Stimulated activated memory B cell treated with anti-CD40 and anti-IgM and Interleukin-4, amounts not matched to agents 10 μg/mL and 1 μg/mL and 100 μg/mL, for 72 hours (primary cell): ENCODE data around the gene TBX15.
"Not testable (repeated sequence)": the region's sequence is repeated elsewhere in the genome, so short reads cannot be mapped to it uniquely, and the experiment has no call there.

Experiments used
- ATAC-seq: fragments of 150-1000 bp; cut with Tn5 transposase; 2 replicates; pipeline ENCODE4 v1.10.0; 2021
- H3K27ac Mint-ChIP-seq: one replicate; pipeline ENCODE4 v1.8.0; 2022; ENCODE audit warnings: mild to moderate bottlenecking, mixed read lengths
- H3K27me3 Mint-ChIP-seq: one replicate; pipeline ENCODE4 v1.8.0; 2022; ENCODE audit warnings: mixed read lengths
- H3K36me3 Mint-ChIP-seq: one replicate; pipeline ENCODE4 v1.8.0; 2022; ENCODE audit warnings: mixed read lengths
- H3K4me1 Mint-ChIP-seq: one replicate; pipeline ENCODE4 v1.8.0; 2022; ENCODE audit warnings: mixed read lengths
- H3K4me3 Mint-ChIP-seq: one replicate; pipeline ENCODE4 v1.8.0; 2022; ENCODE audit warnings: mild to moderate bottlenecking, moderate library complexity, mixed read lengths
- H3K9me3 Mint-ChIP-seq: one replicate; pipeline ENCODE4 v1.8.0; 2022; ENCODE audit warnings: mixed read lengths

The TBX15 gene

GRCh38 chr1:118937413-118938072 is 50.6 kb downstream of the TBX15 start:
- no peaks in the 10 kb centered on the region for H3K4me1 Mint-ChIP-seq
- ATAC-seq: no peak
- no peaks in the 10 kb centered on the region for H3K9me3 Mint-ChIP-seq
- no peaks in the 10 kb centered on the region for H3K36me3 Mint-ChIP-seq
- no peaks in the 10 kb centered on the region for H3K27me3 Mint-ChIP-seq
- no peak overlapping the region for H3K4me3 Mint-ChIP-seq
- H3K27ac Mint-ChIP-seq: no peak overlapping the region

- Mint-ChIP-seq H3K27me3 (peaks cover 2% of the 10 kb centered on the region), H3K36me3 (no peaks in the 10 kb centered on the region), H3K9me3 (no peaks in the 10 kb centered on the region), H3K27ac (no peak overlapping the region), H3K4me3 (no peak overlapping the region), H3K4me1 (no peaks in the 10 kb centered on the region)
- no peak for ATAC-seq
Observed at GRCh38 chr1:118934706-118935105, 53.4 kb downstream of the TBX15 start.

- H3K36me3 Mint-ChIP-seq: no peaks in the 10 kb centered on the region
- no peak overlapping the region for H3K4me3 Mint-ChIP-seq
- peaks cover 13% of the 10 kb centered on the region for H3K27me3 Mint-ChIP-seq
- H3K4me1 Mint-ChIP-seq: no peaks in the 10 kb centered on the region
- no peak for ATAC-seq
- no peak overlapping the region for H3K27ac Mint-ChIP-seq
- no peaks in the 10 kb centered on the region for H3K9me3 Mint-ChIP-seq
Observed at GRCh38 chr1:118933051-118933781, 54.9 kb downstream of the TBX15 start.

GRCh38 chr1:118931876-118932275 is 56.3 kb downstream of the TBX15 start:
- Mint-ChIP-seq H3K36me3 (no peaks in the 10 kb centered on the region), H3K27me3 (peaks cover 13% of the 10 kb centered on the region), H3K27ac (no peak overlapping the region), H3K4me1 (no peaks in the 10 kb centered on the region), H3K4me3 (no peak overlapping the region), H3K9me3 (no peaks in the 10 kb centered on the region)
- ATAC-seq: no peak

GRCh38 chr1:118928739-118929554 is 59.2 kb downstream of the TBX15 start:
- Mint-ChIP-seq H3K4me3 (no peak overlapping the region), H3K27me3 (peaks cover 13% of the 10 kb centered on the region), H3K4me1 (no peaks in the 10 kb centered on the region), H3K27ac (no peak overlapping the region), H3K36me3 (no peaks in the 10 kb centered on the region), H3K9me3 (no peaks in the 10 kb centered on the region)
- ATAC-seq: no peak

- H3K4me1 Mint-ChIP-seq: peaks cover 5% of the 10 kb centered on the region
- H3K4me3 Mint-ChIP-seq: no peak overlapping the region
- H3K27ac Mint-ChIP-seq: no peak overlapping the region
- no peak for ATAC-seq
- H3K27me3 Mint-ChIP-seq: peaks cover 13% of the 10 kb centered on the region
- no peaks in the 10 kb centered on the region for H3K36me3 Mint-ChIP-seq
- no peaks in the 10 kb centered on the region for H3K9me3 Mint-ChIP-seq
Observed at GRCh38 chr1:118927427-118928187, 60.5 kb downstream of the TBX15 start.

- H3K36me3 Mint-ChIP-seq: no peaks in the 10 kb centered on the region
- peaks cover 13% of the 10 kb centered on the region for H3K27me3 Mint-ChIP-seq
- no peak overlapping the region for H3K4me3 Mint-ChIP-seq
- no peak overlapping the region for H3K27ac Mint-ChIP-seq
- H3K4me1 Mint-ChIP-seq: peaks cover 5% of the 10 kb centered on the region
- no peaks in the 10 kb centered on the region for H3K9me3 Mint-ChIP-seq
- no peak for ATAC-seq
Observed at GRCh38 chr1:118926261-118926660, 61.9 kb downstream of the TBX15 start.

- ATAC-seq: no peak
- H3K27me3 Mint-ChIP-seq: peaks cover 13% of the 10 kb centered on the region
- H3K27ac Mint-ChIP-seq: no peak overlapping the region
- no peaks in the 10 kb centered on the region for H3K36me3 Mint-ChIP-seq
- H3K4me3 Mint-ChIP-seq: no peak overlapping the region
- peaks cover 5% of the 10 kb centered on the region for H3K4me1 Mint-ChIP-seq
- H3K9me3 Mint-ChIP-seq: no peaks in the 10 kb centered on the region
Observed at GRCh38 chr1:118925651-118926050, 62.5 kb downstream of the TBX15 start.

GRCh38 chr1:118923319-118923718 is 64.8 kb downstream of the TBX15 start:
- Mint-ChIP-seq H3K27ac (no peak overlapping the region), H3K36me3 (no peaks in the 10 kb centered on the region), H3K4me3 (no peak overlapping the region), H3K9me3 (no peaks in the 10 kb centered on the region), H3K4me1 (peaks cover 18% of the 10 kb centered on the region), H3K27me3 (no peaks in the 10 kb centered on the region)
- no peak for ATAC-seq

GRCh38 chr1:118921994-118922393 is 66.1 kb downstream of the TBX15 start:
- H3K9me3 Mint-ChIP-seq: peaks cover 3% of the 10 kb centered on the region
- H3K27me3 Mint-ChIP-seq: no peaks in the 10 kb centered on the region
- H3K4me1 Mint-ChIP-seq: peaks cover 27% of the 10 kb centered on the region
- ATAC-seq: no peak
- no peaks in the 10 kb centered on the region for H3K36me3 Mint-ChIP-seq
- no peak overlapping the region for H3K4me3 Mint-ChIP-seq
- no peak overlapping the region for H3K27ac Mint-ChIP-seq

- ATAC-seq: no peak
- H3K4me3 Mint-ChIP-seq: no peak overlapping the region
- no peaks in the 10 kb centered on the region for H3K27me3 Mint-ChIP-seq
- no peaks in the 10 kb centered on the region for H3K36me3 Mint-ChIP-seq
- peaks cover 34% of the 10 kb centered on the region for H3K4me1 Mint-ChIP-seq
- no peak overlapping the region for H3K27ac Mint-ChIP-seq
- H3K9me3 Mint-ChIP-seq: peaks cover 3% of the 10 kb centered on the region
Observed at GRCh38 chr1:118920124-118920717, 67.9 kb downstream of the TBX15 start.

GRCh38 chr1:118918940-118919259 is 69.2 kb downstream of the TBX15 start:
- H3K27me3 Mint-ChIP-seq: no peaks in the 10 kb centered on the region
- H3K9me3 Mint-ChIP-seq: peaks cover 3% of the 10 kb centered on the region
- ATAC-seq: no peak
- H3K4me3 Mint-ChIP-seq: no peak overlapping the region
- H3K27ac Mint-ChIP-seq: peak overlapping the region; percentile 51
- no peaks in the 10 kb centered on the region for H3K36me3 Mint-ChIP-seq
- peaks cover 34% of the 10 kb centered on the region for H3K4me1 Mint-ChIP-seq

GRCh38 chr1:118918230-118918939 is 69.8 kb downstream of the TBX15 start:
- Mint-ChIP-seq H3K27ac (peak overlapping the region; percentile 51), H3K4me1 (peaks cover 32% of the 10 kb centered on the region), H3K27me3 (no peaks in the 10 kb centered on the region), H3K36me3 (no peaks in the 10 kb centered on the region), H3K9me3 (peaks cover 3% of the 10 kb centered on the region), H3K4me3 (no peak overlapping the region)
- ATAC-seq: peak; percentile 74

- not testable (repeated sequence) for H3K9me3 Mint-ChIP-seq, H3K4me3 Mint-ChIP-seq, H3K27me3 Mint-ChIP-seq, H3K27ac Mint-ChIP-seq, H3K36me3 Mint-ChIP-seq, ATAC-seq
- peaks cover 29% of the 10 kb centered on the region for H3K4me1 Mint-ChIP-seq
Observed at GRCh38 chr1:118916346-118916745, 71.8 kb downstream of the TBX15 start.
